HepG2 (cell line): ENCODE results near the gene ABCG5. TPM values are rescaled to one million over a fixed set of nuclear protein-coding genes. Genes with fewer than 3 reads are reported as not detected.

Source experiments
- NONO ChIP-seq, 2 experiments: fragments of 450-650 bp in 1 of 2; sonication (generic) in 1 of 2; formaldehyde crosslinking in 1 of 2; IDR thresholded peaks in 1 of 2; conservative IDR thresholded peaks in 1 of 2; 2 replicates each; pipeline versions ENCODE4 v1.6.1 to v1.8.0; 2017 to 2022; ENCODE audit warnings: mild to moderate bottlenecking in 1 of 2, missing genetic modification reagents in 1 of 2, moderate library complexity in 1 of 2
- RCOR2 ChIP-seq: IDR thresholded peaks from 2 replicates; pipeline ENCODE4 v1.6.1; 2016; ENCODE audit warnings: missing biosample characterization, missing genetic modification reagents
- SETDB1 ChIP-seq: sonication (generic); formaldehyde crosslinking; IDR thresholded peaks from 2 replicates; pipeline ENCODE4 v1.5.1; 2020; ENCODE audit warnings: missing genetic modification reagents, mild to moderate bottlenecking, borderline replicate concordance
- ZBTB39 ChIP-seq: sonication (generic); formaldehyde crosslinking; IDR thresholded peaks from 2 replicates; pipeline ENCODE4 v1.5.0; 2020; ENCODE audit warnings: missing genetic modification reagents
- ZGPAT ChIP-seq: IDR thresholded peaks from 2 replicates; pipeline ENCODE4 v1.6.1; 2016; ENCODE audit warnings: mild to moderate bottlenecking
- ZNF598 ChIP-seq: sonication (generic); formaldehyde crosslinking; IDR thresholded peaks from 2 replicates; pipeline ENCODE4 v1.5.1; 2020; ENCODE audit warnings: mild to moderate bottlenecking, missing genetic modification reagents, borderline replicate concordance
- ZNF644 ChIP-seq: IDR thresholded peaks from 2 replicates; pipeline ENCODE4 v1.6.1; 2016; ENCODE audit warnings: low read depth
- ZNF709 ChIP-seq: sonication (generic); formaldehyde crosslinking; IDR thresholded peaks from 2 replicates; pipeline ENCODE4 v1.5.0; 2020; ENCODE audit warnings: mild to moderate bottlenecking, missing genetic modification reagents
- ZNF770 ChIP-seq: sonication (generic); formaldehyde crosslinking; IDR thresholded peaks from 2 replicates; pipeline ENCODE4 v1.5.0; 2020; ENCODE audit warnings: mild to moderate bottlenecking, missing genetic modification reagents
- polyA plus RNA-seq, 8 experiments: library from polyadenylated mRNA; depleted of rRNA in 3 of 8; stranded (reverse) in 7 of 8; unstranded in 1 of 8; fragments of >200 nt; fragmentation: Illumina TruSeq in 4 of 8; extraction: Trizol in 4 of 8; gene quantifications; 2 replicates each; pipeline versions ENCODE4 v1.2.1 to v1.2.3, GENCODE V29; 2011 to 2016; ENCODE audit warnings: low read depth in 4 of 8, missing spikeins in 1 of 8, mixed read lengths in 1 of 8; ENCODE audit not compliant: insufficient read depth in 1 of 8
- total RNA-seq, 5 experiments: library from RNA; depleted of rRNA; stranded (reverse); fragments of >200 nt; fragmentation: Illumina TruSeq; extraction: Trizol; gene quantifications; 2 replicates each; pipeline ENCODE4 v1.2.3, GENCODE V29; 2016; ENCODE audit warnings: low read depth in 1 of 5
- TF ChIP-seq, protein P1 (sequence below): sonication (generic); formaldehyde crosslinking; IDR thresholded peaks from 2 replicates; pipeline ENCODE4 v1.8.0; 2022; ENCODE audit warnings: low read depth, missing genetic modification reagents
- TF ChIP-seq, protein P2 (sequence below): sonication (generic); formaldehyde crosslinking; IDR thresholded peaks from 2 replicates; pipeline ENCODE4 v1.4.0; 2020; ENCODE audit warnings: low read depth, missing genetic modification reagents

Gene ABCG5
- total and polyA plus RNA-seq, 2 of the 13 experiments (the other 11 are each of a cell fraction or from before 2014, with no cell fraction given): 15.1 to 39.0 TPM

- TF ChIP-seq, protein P1, sequence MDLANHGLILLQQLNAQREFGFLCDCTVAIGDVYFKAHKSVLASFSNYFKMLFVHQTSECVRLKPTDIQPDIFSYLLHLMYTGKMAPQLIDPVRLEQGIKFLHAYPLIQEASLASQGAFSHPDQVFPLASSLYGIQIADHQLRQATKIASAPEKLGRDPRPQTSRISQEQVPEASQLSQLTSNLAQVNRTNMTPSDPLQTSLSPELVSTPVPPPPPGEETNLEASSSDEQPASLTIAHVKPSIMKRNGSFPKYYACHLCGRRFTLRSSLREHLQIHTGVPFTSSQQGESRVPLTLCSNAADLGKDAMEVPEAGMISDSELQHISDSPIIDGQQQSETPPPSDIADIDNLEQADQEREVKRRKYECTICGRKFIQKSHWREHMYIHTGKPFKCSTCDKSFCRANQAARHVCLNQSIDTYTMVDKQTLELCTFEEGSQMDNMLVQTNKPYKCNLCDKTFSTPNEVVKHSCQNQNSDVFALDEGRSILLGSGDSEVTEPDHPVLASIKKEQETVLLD (CRISPR knock-in tag): no peak
- TF ChIP-seq RCOR2: 0 out of 2 replicates have a peak, but pooled peaks have one; percentile 13
- TF ChIP-seq ZNF644 (CRISPR knock-in tag): no peak
- peak; percentile 79; the same call in 1 of the 2 replicates for TF ChIP-seq ZNF770 (CRISPR knock-in tag)
- no peak for TF ChIP-seq NONO (IDR thresholded peaks at IDR 0.05)
- TF ChIP-seq NONO (CRISPR knock-in tag; conservative IDR thresholded peaks at IDR 0.05): peak; percentile 48; the same call in 1 of the 2 replicates
- TF ChIP-seq ZGPAT (CRISPR knock-in tag): peak; percentile 70; the same call in 1 of the 2 replicates
- TF ChIP-seq, protein P2, sequence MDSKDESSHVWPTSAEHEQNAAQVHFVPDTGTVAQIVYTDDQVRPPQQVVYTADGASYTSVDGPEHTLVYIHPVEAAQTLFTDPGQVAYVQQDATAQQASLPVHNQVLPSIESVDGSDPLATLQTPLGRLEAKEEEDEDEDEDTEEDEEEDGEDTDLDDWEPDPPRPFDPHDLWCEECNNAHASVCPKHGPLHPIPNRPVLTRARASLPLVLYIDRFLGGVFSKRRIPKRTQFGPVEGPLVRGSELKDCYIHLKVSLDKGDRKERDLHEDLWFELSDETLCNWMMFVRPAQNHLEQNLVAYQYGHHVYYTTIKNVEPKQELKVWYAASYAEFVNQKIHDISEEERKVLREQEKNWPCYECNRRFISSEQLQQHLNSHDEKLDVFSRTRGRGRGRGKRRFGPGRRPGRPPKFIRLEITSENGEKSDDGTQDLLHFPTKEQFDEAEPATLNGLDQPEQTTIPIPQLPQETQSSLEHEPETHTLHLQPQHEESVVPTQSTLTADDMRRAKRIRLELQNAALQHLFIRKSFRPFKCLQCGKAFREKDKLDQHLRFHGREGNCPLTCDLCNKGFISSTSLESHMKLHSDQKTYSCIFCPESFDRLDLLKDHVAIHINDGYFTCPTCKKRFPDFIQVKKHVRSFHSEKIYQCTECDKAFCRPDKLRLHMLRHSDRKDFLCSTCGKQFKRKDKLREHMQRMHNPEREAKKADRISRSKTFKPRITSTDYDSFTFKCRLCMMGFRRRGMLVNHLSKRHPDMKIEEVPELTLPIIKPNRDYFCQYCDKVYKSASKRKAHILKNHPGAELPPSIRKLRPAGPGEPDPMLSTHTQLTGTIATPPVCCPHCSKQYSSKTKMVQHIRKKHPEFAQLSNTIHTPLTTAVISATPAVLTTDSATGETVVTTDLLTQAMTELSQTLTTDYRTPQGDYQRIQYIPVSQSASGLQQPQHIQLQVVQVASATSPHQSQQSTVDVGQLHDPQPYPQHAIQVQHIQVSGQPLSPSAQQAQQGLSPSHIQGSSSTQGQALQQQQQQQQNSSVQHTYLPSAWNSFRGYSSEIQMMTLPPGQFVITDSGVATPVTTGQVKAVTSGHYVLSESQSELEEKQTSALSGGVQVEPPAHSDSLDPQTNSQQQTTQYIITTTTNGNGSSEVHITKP (CRISPR knock-in tag): peak; percentile 85
- no peak for TF ChIP-seq SETDB1 (CRISPR knock-in tag)
- TF ChIP-seq ZNF598 (CRISPR knock-in tag): peak; percentile 95; the same call in 1 of the 2 replicates
- 0 out of 2 replicates have a peak, but pooled peaks have one; percentile 16 for TF ChIP-seq ZBTB39 (CRISPR knock-in tag)
- 0 out of 2 replicates have a peak, but pooled peaks have one; percentile 39 for TF ChIP-seq ZNF709 (CRISPR knock-in tag)
Measured at GRCh38 chr2:43773876-43774613, 64.6 kb downstream of the ABCG5 start, which contains the start of gene DYNC2LI1 (continued).
